ELR (cell line): ENCODE measurements around the gene CLDN24.

Experiments used
- DNase-seq: peaks from one replicate; pipeline ENCODE4 v3.0.0-alpha.2; 2015; ENCODE audit warnings: low read depth

The CLDN24 gene

GRCh38 chr4:183284258-183284785 is 37.9 kb downstream of the CLDN24 start:
- DNase-seq, result no peak

- DNase-seq, result no peak
Measured at GRCh38 chr4:183276106-183276505, 46.1 kb downstream of the CLDN24 start.

GRCh38 chr4:183272384-183272783 is 49.8 kb downstream of the CLDN24 start:
- no peak for DNase-seq
